ENCODE results near the gene APOA4. TPM values are rescaled to one million over a fixed set of nuclear protein-coding genes. Genes with fewer than 3 reads are reported as not detected.

The APOA4 gene
- total and polyA plus RNA-seq, 9 of the 15 experiments (the other 6 are each of a cell fraction or from before 2014, with no cell fraction given) = 0.07 TPM; not detected in 8

GRCh38 chr11:116787786-116788486, 35.2 kb downstream of the APOA4 start, which contains the start of gene ZPR1 (continued):
- TF ChIP-seq ZNF512 (tag; IDR thresholded peaks at IDR 0.05) (no peak), ZNF316 (IDR thresholded peaks at IDR 0.05) (no peak), ZNF282 (CRISPR knock-in tag; IDR thresholded peaks at IDR 0.05) (no peak), HLTF (IDR thresholded peaks at IDR 0.05) (no peak), BMI1 (IDR thresholded peaks at IDR 0.05; ENCODE audit: low read length) (no peak), FOXA3 (CRISPR knock-in tag; conservative IDR thresholded peaks at IDR 0.05 in 1 of 2, IDR thresholded peaks at IDR 0.05 in 1 of 2) (no peak), NFRKB (IDR thresholded peaks at IDR 0.05; ENCODE audit: low read depth) (0 out of 2 replicates have a peak, but pooled peaks have one; percentile 19), ARID3A (IDR thresholded peaks at IDR 0.05; ENCODE audit: borderline replicate concordance, low read depth, low read length) (no peak), CREBBP (IDR thresholded peaks at IDR 0.05; ENCODE audit: low read depth, low read length) (no peak), ZNF780A (CRISPR knock-in tag; IDR thresholded peaks at IDR 0.05) (no peak), NEUROD1 (IDR thresholded peaks at IDR 0.05; ENCODE audit: borderline replicate concordance, low read depth, low read length, partially characterized antibody) (peak; percentile 27), CHD4 (IDR thresholded peaks at IDR 0.05; ENCODE audit: insufficient read depth, insufficient replicate concordance, low read depth, low read length, poor library complexity, severe bottlenecking) (no peak), IFI16 (CRISPR knock-in tag; IDR thresholded peaks at IDR 0.05) (no peak), PTBP1 (IDR thresholded peaks at IDR 0.05; ENCODE audit: low read depth, low read length) (no peak), FOSL1 (tag; conservative IDR thresholded peaks at IDR 0.05) (no peak), GATA2 (CRISPR knock-in tag; IDR thresholded peaks at IDR 0.05) (no peak), ZNF184 (CRISPR knock-in tag; IDR thresholded peaks at IDR 0.05) (no peak), ZMIZ1 (IDR thresholded peaks at IDR 0.05; ENCODE audit: low read depth in 2 of 2, low read length in 2 of 2) (0 out of 4 replicates have a peak, but pooled peaks of 1 of the 2 experiments have one; percentile 22), ZNF57 (CRISPR knock-in tag; IDR thresholded peaks at IDR 0.05) (no peak), ZFP30 (CRISPR knock-in tag; IDR thresholded peaks at IDR 0.05; ENCODE audit: borderline replicate concordance) (no peak), ATF1 (CRISPR knock-in tag; IDR thresholded peaks at IDR 0.05) (no peak), ATF1 (tag; IDR thresholded peaks at IDR 0.05) (peak; percentile 92), JUND (IDR thresholded peaks at IDR 0.05; ENCODE audit: borderline replicate concordance, low read depth, low read length) (peak; percentile 37; the same call in 1 of the 2 replicates), JUND (tag; IDR thresholded peaks at IDR 0.05; ENCODE audit: borderline replicate concordance, low read depth, low read length) (no peak)
